ENCODE results near the gene BTRC. TPM values are rescaled to one million over a fixed set of nuclear protein-coding genes. Genes with fewer than 3 reads are reported as not detected.

Gene BTRC
- total RNA-seq: 7.9 and 11.9 TPM in 2 replicates

GRCh38 chr10:101353692-101354327, at the start of gene BTRC:
Gene BTRC, plus strand, starts transcription at chr10:101354165. Its CDS starts 16 bp downstream, at chr10:101354181.

GRCh38 chr10:101587725-101588653, 234.0 kb downstream of the BTRC start, which contains the start of the genes DPCD and POLL:
Gene DPCD, plus strand, starts transcription at chr10:101588321. Its CDS starts 16 bp downstream, at chr10:101588337.
Gene POLL, minus strand, starts transcription at chr10:101588257. Its CDS starts 897 bp downstream, at chr10:101587360.

Other genes with a start within 250 kb of the BTRC start
- gene TLX1, start 222.9 kb upstream of the BTRC start, total RNA-seq: not detected in 2 replicates
- not detected in 2 replicates for gene LBX1, start 124.7 kb upstream of the BTRC start, total RNA-seq
- gene POLL, start 234.1 kb downstream of the BTRC start, total RNA-seq: 16.0 and 31.5 TPM in 2 replicates
- 36.3 and 40.8 TPM in 2 replicates for gene DPCD, start 234.2 kb downstream of the BTRC start, total RNA-seq

All from epithelial cell of alveolus of lung (primary cell).